ENCODE data around the gene VSTM4. TPM values are rescaled to one million over a fixed set of nuclear protein-coding genes. Genes with fewer than 3 reads are reported as not detected.
A peak's percentile ranks its signal among the peaks of the same experiment; 100 is the strongest.

VSTM4 gene
- total and polyA plus RNA-seq, 2 experiments from 2014 or later = 0.21 to 0.66 TPM

DNA sequence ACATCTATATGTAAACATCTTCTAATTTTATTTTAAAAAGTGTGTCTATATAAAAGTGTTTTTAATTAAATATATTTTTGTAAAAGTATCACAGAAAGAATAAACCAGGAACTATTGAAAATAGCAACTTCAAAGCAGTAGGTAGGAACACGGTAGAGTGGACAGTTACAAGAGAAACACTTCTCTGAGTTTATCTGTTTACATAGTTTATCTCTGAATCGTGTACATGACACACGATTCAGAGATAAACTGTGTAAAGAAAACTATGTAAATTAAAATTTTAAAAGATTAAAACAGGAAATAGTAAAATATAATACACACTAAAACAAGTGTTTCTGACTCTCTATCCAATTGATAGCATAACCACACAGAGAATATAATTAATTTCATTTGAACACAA, 43.6 kb upstream of the VSTM4 start (continued):
- no peak for TF ChIP-seq NANOG (IDR thresholded peaks at IDR 0.05; ENCODE audit: borderline replicate concordance)
- TF ChIP-seq EZH2phosphoT487 (IDR thresholded peaks at IDR 0.05; ENCODE audit: unreplicated experiment) = no peak
- no peak for TF ChIP-seq ZNF331 (CRISPR knock-in tag; IDR thresholded peaks at IDR 0.05; ENCODE audit: low read depth)
- TF ChIP-seq EZH2 (IDR thresholded peaks at IDR 0.05; ENCODE audit: low read depth, unreplicated experiment) = no peak
- no peak for TF ChIP-seq JUNB (IDR thresholded peaks at IDR 0.05; ENCODE audit: unreplicated experiment)
- TF ChIP-seq ZNF114 (CRISPR knock-in tag; IDR thresholded peaks at IDR 0.05) = no peak
- no peak for TF ChIP-seq CREB1 (CRISPR knock-in tag; IDR thresholded peaks at IDR 0.05; ENCODE audit: low read depth)
- TF ChIP-seq, protein P1, sequence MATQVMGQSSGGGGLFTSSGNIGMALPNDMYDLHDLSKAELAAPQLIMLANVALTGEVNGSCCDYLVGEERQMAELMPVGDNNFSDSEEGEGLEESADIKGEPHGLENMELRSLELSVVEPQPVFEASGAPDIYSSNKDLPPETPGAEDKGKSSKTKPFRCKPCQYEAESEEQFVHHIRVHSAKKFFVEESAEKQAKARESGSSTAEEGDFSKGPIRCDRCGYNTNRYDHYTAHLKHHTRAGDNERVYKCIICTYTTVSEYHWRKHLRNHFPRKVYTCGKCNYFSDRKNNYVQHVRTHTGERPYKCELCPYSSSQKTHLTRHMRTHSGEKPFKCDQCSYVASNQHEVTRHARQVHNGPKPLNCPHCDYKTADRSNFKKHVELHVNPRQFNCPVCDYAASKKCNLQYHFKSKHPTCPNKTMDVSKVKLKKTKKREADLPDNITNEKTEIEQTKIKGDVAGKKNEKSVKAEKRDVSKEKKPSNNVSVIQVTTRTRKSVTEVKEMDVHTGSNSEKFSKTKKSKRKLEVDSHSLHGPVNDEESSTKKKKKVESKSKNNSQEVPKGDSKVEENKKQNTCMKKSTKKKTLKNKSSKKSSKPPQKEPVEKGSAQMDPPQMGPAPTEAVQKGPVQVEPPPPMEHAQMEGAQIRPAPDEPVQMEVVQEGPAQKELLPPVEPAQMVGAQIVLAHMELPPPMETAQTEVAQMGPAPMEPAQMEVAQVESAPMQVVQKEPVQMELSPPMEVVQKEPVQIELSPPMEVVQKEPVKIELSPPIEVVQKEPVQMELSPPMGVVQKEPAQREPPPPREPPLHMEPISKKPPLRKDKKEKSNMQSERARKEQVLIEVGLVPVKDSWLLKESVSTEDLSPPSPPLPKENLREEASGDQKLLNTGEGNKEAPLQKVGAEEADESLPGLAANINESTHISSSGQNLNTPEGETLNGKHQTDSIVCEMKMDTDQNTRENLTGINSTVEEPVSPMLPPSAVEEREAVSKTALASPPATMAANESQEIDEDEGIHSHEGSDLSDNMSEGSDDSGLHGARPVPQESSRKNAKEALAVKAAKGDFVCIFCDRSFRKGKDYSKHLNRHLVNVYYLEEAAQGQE (IDR thresholded peaks at IDR 0.05; ENCODE audit: unreplicated experiment) = no peak
- no peak for TF ChIP-seq POLR2AphosphoS5 (IDR thresholded peaks at IDR 0.05; ENCODE audit: low read depth)
- TF ChIP-seq, protein P2, sequence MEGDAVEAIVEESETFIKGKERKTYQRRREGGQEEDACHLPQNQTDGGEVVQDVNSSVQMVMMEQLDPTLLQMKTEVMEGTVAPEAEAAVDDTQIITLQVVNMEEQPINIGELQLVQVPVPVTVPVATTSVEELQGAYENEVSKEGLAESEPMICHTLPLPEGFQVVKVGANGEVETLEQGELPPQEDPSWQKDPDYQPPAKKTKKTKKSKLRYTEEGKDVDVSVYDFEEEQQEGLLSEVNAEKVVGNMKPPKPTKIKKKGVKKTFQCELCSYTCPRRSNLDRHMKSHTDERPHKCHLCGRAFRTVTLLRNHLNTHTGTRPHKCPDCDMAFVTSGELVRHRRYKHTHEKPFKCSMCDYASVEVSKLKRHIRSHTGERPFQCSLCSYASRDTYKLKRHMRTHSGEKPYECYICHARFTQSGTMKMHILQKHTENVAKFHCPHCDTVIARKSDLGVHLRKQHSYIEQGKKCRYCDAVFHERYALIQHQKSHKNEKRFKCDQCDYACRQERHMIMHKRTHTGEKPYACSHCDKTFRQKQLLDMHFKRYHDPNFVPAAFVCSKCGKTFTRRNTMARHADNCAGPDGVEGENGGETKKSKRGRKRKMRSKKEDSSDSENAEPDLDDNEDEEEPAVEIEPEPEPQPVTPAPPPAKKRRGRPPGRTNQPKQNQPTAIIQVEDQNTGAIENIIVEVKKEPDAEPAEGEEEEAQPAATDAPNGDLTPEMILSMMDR (conservative IDR thresholded peaks at IDR 0.05; ENCODE audit: low read depth in 2 of 2) = no peak

DNA sequence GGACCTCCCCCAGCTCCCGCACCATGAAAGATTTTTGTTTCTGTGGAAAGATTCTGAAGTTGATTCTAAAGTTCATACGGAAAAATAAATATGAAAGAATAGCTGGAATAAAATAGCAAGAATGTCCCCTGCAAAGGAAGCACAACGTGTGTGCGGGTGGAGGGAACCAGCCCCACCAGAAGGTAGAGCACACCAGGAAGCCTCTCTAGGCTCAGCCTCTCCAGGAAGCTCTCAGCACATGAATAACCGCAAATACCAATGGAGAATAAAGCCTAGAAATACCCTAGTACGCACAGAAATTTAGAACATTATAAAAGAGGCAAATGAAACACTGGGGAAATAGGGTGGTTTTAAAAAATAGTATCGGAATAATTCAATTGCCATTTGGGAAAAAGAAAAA, 43.1 kb upstream of the VSTM4 start:
- peak overlapping the region; percentile 92 for H3K27ac Mint-ChIP-seq
- no peak for TF ChIP-seq ZNF331 (CRISPR knock-in tag; IDR thresholded peaks at IDR 0.05; ENCODE audit: low read depth)
- TF ChIP-seq, protein P3, sequence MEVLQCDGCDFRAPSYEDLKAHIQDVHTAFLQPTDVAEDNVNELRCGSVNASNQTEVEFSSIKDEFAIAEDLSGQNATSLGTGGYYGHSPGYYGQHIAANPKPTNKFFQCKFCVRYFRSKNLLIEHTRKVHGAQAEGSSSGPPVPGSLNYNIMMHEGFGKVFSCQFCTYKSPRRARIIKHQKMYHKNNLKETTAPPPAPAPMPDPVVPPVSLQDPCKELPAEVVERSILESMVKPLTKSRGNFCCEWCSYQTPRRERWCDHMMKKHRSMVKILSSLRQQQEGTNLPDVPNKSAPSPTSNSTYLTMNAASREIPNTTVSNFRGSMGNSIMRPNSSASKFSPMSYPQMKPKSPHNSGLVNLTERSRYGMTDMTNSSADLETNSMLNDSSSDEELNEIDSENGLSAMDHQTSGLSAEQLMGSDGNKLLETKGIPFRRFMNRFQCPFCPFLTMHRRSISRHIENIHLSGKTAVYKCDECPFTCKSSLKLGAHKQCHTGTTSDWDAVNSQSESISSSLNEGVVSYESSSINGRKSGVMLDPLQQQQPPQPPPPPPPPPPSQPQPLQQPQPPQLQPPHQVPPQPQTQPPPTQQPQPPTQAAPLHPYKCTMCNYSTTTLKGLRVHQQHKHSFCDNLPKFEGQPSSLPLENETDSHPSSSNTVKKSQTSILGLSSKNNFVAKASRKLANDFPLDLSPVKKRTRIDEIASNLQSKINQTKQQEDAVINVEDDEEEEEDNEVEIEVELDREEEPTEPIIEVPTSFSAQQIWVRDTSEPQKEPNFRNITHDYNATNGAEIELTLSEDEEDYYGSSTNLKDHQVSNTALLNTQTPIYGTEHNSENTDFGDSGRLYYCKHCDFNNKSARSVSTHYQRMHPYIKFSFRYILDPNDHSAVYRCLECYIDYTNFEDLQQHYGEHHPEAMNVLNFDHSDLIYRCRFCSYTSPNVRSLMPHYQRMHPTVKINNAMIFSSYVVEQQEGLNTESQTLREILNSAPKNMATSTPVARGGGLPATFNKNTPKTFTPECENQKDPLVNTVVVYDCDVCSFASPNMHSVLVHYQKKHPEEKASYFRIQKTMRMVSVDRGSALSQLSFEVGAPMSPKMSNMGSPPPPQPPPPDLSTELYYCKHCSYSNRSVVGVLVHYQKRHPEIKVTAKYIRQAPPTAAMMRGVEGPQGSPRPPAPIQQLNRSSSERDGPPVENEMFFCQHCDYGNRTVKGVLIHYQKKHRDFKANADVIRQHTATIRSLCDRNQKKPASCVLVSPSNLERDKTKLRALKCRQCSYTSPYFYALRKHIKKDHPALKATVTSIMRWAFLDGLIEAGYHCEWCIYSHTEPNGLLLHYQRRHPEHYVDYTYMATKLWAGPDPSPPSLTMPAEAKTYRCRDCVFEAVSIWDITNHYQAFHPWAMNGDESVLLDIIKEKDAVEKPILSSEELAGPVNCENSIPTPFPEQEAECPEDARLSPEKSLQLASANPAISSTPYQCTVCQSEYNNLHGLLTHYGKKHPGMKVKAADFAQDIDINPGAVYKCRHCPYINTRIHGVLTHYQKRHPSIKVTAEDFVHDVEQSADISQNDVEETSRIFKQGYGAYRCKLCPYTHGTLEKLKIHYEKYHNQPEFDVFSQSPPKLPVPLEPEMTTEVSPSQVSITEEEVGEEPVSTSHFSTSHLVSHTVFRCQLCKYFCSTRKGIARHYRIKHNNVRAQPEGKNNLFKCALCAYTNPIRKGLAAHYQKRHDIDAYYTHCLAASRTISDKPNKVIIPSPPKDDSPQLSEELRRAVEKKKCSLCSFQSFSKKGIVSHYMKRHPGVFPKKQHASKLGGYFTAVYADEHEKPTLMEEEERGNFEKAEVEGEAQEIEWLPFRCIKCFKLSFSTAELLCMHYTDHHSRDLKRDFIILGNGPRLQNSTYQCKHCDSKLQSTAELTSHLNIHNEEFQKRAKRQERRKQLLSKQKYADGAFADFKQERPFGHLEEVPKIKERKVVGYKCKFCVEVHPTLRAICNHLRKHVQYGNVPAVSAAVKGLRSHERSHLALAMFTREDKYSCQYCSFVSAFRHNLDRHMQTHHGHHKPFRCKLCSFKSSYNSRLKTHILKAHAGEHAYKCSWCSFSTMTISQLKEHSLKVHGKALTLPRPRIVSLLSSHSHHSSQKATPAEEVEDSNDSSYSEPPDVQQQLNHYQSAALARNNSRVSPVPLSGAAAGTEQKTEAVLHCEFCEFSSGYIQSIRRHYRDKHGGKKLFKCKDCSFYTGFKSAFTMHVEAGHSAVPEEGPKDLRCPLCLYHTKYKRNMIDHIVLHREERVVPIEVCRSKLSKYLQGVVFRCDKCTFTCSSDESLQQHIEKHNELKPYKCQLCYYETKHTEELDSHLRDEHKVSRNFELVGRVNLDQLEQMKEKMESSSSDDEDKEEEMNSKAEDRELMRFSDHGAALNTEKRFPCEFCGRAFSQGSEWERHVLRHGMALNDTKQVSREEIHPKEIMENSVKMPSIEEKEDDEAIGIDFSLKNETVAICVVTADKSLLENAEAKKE (CRISPR knock-in tag; IDR thresholded peaks at IDR 0.05) = peak; percentile 78
- peaks cover 3% of the 10 kb centered on the region; the same call in 1 of the 3 replicates for H3K36me3 Mint-ChIP-seq (ENCODE audit: low read depth)
- H3K27me3 Mint-ChIP-seq (ENCODE audit: insufficient read depth, low read depth, poor library complexity) = peaks cover 5% of the 10 kb centered on the region
- Histone ChIP-seq H3K27ac (ENCODE audit: low read depth) (no peak overlapping the region), H3K4me2 (0 out of 2 replicates have a peak overlapping the region, but pooled peaks have one; percentile 26), H4K20me1 (replicated peaks; ENCODE audit: insufficient read depth) (no peaks in the 10 kb centered on the region), H2AFZ (no peak overlapping the region), H3K4me3 (no peak overlapping the region), H3F3A (replicated peaks; ENCODE audit: low read depth) (no peaks in the 10 kb centered on the region), H3K9me2 (ENCODE audit: insufficient read depth) (peaks cover 17% of the 10 kb centered on the region; the same call in 1 of the 2 replicates), H3K27me3 (ENCODE audit: insufficient read depth) (no peaks in the 10 kb centered on the region), H3K36me3 (ENCODE audit: insufficient read depth) (no peaks in the 10 kb centered on the region), H3K4me1 (ENCODE audit: insufficient read depth) (peaks cover 21% of the 10 kb centered on the region), H3K79me2 (replicated peaks; ENCODE audit: insufficient read depth) (no peaks in the 10 kb centered on the region)
- peak overlapping the region; percentile 41; the same call in 1 of the 3 replicates for H3K4me3 Mint-ChIP-seq
- DNase-seq (ENCODE audit: low spot score) (peak; percentile 50), ATAC-seq (peak; percentile 96)
- 0 out of 3 replicates have a peak, but pooled peaks cover 3% of the 10 kb centered on the region for H3K9me3 Mint-ChIP-seq
- H3K4me1 Mint-ChIP-seq = peaks cover 21% of the 10 kb centered on the region

All from GM23338 (cell line).